DOHH2 (cell line): ENCODE data around the gene PEMT.

Experiments used
- EZH2phosphoT487 ChIP-seq: fragments of 200-600 bp; sonication (generic); IDR thresholded peaks from 2 replicates; pipeline ENCODE4 v1.6.1; 2017; ENCODE audit warnings: borderline replicate concordance, mild to moderate bottlenecking, antibody characterized with exemption, low read length, moderate library complexity, mixed read lengths
- TF ChIP-seq, protein P1 (sequence below): fragments of 200-600 bp; sonication (generic); IDR thresholded peaks from one replicate; pipeline ENCODE4 v1.5.1; 2014; ENCODE audit warnings: antibody characterized with exemption, mild to moderate bottlenecking, low read depth, low read length; ENCODE audit not compliant: poor library complexity, severe bottlenecking

DNA sequence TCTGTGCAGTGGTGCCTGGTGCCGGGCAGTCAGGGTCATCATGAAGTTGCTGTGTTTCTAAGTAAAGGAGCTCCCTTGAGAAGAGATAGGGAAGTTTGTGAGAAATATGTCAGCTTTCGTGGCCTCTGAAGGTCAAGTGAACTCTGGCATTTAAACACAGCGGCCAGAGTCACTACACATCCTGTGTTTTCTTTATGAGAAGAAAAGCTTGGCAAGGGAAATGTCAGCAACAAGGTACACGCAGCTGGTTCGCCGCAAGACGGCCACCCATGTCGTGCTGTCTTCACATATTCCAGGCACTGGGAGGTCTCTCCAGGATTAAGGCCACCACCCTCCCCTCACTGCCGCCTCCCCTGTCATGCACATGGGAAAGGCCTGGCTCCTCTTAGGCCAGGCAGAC, 33.2 kb upstream of the PEMT start:
- TF ChIP-seq, protein P1, sequence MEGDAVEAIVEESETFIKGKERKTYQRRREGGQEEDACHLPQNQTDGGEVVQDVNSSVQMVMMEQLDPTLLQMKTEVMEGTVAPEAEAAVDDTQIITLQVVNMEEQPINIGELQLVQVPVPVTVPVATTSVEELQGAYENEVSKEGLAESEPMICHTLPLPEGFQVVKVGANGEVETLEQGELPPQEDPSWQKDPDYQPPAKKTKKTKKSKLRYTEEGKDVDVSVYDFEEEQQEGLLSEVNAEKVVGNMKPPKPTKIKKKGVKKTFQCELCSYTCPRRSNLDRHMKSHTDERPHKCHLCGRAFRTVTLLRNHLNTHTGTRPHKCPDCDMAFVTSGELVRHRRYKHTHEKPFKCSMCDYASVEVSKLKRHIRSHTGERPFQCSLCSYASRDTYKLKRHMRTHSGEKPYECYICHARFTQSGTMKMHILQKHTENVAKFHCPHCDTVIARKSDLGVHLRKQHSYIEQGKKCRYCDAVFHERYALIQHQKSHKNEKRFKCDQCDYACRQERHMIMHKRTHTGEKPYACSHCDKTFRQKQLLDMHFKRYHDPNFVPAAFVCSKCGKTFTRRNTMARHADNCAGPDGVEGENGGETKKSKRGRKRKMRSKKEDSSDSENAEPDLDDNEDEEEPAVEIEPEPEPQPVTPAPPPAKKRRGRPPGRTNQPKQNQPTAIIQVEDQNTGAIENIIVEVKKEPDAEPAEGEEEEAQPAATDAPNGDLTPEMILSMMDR: no peak
- TF ChIP-seq EZH2phosphoT487: no peak
